Peyer's patch (tissue), 4 donors: ENCODE measurements around the gene HDAC4.

Experiments used
- POLR2A ChIP-seq, 2 donors: fragments of 450-650 bp; IDR thresholded peaks; one replicate each; pipeline ENCODE4 v1.5.1; 2017; ENCODE audit warnings: antibody characterized with exemption in 2 of 2, mild to moderate bottlenecking in 2 of 2, moderate library complexity in 2 of 2
- TF ChIP-seq, protein P1 (sequence below), 6 experiments: fragments of 450-650 bp in 4 of 6; fragments of 200-600 bp in 2 of 6; sonication (generic) in 1 of 6; IDR thresholded peaks; one replicate each; pipeline ENCODE4 v1.5.1; 2017 to 2019; ENCODE audit warnings: antibody characterized with exemption in 6 of 6, mild to moderate bottlenecking in 3 of 6, moderate library complexity in 1 of 6

DNA sequence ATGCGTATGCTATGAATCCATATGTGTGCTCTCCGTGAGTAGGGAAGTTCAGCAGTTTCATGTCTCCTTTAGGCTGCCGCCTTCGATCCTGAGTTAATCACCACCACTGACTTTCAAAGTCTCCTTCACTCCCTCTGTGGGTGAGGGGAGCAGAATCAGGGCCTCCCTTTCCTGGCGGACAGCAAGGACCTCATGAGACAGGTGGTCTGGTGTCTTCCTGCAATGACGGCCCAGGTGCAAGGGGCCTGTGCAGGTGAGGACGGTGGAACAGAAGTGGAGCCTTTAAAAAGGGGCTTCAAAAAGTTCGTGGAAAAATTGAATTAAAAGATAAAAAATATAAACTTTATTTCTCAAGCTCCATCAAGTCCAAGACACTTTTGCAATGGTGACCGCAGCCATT, 330.4 kb downstream of the HDAC4 start:
- TF ChIP-seq, protein P1, sequence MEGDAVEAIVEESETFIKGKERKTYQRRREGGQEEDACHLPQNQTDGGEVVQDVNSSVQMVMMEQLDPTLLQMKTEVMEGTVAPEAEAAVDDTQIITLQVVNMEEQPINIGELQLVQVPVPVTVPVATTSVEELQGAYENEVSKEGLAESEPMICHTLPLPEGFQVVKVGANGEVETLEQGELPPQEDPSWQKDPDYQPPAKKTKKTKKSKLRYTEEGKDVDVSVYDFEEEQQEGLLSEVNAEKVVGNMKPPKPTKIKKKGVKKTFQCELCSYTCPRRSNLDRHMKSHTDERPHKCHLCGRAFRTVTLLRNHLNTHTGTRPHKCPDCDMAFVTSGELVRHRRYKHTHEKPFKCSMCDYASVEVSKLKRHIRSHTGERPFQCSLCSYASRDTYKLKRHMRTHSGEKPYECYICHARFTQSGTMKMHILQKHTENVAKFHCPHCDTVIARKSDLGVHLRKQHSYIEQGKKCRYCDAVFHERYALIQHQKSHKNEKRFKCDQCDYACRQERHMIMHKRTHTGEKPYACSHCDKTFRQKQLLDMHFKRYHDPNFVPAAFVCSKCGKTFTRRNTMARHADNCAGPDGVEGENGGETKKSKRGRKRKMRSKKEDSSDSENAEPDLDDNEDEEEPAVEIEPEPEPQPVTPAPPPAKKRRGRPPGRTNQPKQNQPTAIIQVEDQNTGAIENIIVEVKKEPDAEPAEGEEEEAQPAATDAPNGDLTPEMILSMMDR (IDR thresholded peaks at IDR 0.05) = no peak
- no peak for TF ChIP-seq POLR2A (IDR thresholded peaks at IDR 0.05)
